ENCODE data around the gene NCCRP1.

The NCCRP1 gene

GRCh38 chr19:39164289-39164688 is 32.5 kb upstream of the NCCRP1 start:
- no peak for DNase-seq (ENCODE audit: low read depth in 4 of 4, low spot score in 1 of 4)

DNA sequence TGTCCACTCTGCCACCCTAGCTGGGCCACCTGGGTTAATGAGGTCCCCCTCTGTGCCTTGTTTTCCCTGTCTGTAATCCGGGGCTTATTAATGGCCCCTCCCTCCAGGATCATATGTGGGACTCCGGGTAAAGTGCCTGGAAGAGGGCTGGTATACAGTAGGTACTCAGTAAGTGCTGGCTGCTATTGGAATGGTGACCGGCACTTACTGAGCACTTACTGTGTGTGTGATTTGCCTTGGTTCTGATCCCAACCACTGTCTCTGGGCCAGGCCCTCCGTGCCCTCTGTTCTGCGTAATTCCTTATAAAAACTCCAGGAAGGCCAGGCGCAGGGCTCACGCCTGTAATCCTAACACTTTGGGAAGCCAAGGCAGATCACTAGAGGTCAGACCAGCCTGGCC is 30.9 kb upstream of the NCCRP1 start:
- no peak for DNase-seq (ENCODE audit: low read depth in 4 of 4, low spot score in 1 of 4)

DNA sequence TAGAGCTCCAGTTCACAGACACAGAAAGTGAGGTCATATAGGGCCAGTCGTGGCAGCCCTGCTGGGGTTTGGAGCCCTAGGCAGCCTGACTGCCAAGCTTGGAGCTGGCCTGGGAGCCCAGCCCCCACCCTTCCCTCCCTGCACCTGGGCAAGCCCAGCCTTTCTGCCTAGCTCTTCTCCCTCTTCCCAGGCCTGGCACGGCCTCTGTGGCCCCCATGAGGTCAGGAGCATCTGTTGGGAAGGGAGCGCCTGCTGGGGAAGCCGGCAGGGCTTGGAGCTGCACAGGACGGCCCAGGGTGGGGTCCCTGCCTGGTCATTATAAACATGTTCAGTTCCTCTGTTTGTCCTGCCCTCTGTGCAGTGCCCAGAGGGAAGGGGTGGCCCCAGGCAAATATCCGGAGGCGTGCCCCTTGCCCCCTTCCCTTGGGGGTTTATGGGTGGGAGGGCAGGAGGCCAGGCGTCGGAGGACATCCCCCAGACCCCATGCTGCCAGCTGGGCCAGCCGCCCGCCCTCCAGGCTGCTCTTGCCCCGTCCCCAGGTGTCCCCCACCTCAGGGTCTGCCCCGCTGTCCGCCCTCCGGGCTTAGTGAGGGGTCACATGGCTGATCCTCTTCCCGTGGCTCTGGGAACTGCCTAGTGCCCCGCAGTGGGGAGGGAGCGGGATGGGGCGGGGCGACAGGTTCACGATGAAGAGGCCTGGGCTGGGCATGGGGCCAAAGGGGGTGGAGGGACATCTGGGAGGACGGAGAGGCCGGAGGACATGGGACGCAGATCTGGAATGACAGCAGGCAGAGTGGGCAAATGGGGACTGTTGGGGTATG is 30.0 kb upstream of the NCCRP1 start:
- DNase-seq (ENCODE audit: low read depth in 4 of 4, low spot score in 1 of 4) = no peak

GRCh38 chr19:39167461-39168257 is 29.1 kb upstream of the NCCRP1 start:
- DNase-seq (ENCODE audit: low read depth in 4 of 4, low spot score in 1 of 4) = no peak

GRCh38 chr19:39168258-39169142 is 28.3 kb upstream of the NCCRP1 start:
- no peak for DNase-seq (ENCODE audit: low read depth in 4 of 4, low spot score in 1 of 4)

DNA sequence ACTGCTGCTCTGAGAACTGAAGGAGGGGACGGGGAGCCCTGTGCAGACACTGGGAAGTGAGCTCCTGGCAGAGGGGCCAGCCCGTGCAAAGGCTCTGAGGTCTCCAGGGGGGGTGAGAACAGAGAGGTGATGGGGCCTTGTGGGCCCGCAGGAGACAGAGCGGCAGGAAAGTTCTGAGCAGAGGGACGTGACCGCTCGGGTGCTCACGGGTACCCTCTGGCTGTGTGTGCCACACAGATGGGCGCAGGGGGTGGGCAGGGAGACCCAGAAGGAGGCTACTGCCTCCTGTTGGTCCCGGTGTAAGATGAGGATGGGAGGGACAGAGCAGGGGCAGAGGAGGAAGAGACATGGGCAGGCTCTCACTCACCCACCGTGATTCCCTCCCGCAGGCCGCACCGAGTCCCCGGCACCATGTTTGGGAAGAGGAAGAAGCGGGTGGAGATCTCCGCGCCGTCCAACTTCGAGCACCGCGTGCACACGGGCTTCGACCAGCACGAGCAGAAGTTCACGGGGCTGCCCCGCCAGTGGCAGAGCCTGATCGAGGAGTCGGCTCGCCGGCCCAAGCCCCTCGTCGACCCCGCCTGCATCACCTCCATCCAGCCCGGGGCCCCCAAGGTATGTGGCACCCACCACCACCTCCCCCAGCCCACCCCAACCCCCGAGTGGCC is 27.5 kb upstream of the NCCRP1 start:
- no peak for DNase-seq (ENCODE audit: low read depth in 4 of 4, low spot score in 1 of 4)

GRCh38 chr19:39170386-39171231 is 26.2 kb upstream of the NCCRP1 start:
- no peak for DNase-seq (ENCODE audit: low read depth in 4 of 4, low spot score in 1 of 4)

- no peak for DNase-seq (ENCODE audit: low read depth in 4 of 4, low spot score in 1 of 4)
Observed at GRCh38 chr19:39171479-39172465, 25.0 kb upstream of the NCCRP1 start.

- no peak for DNase-seq (ENCODE audit: low read depth in 4 of 4, low spot score in 1 of 4)
Observed at GRCh38 chr19:39172700-39173501, 23.9 kb upstream of the NCCRP1 start.

GRCh38 chr19:39173502-39173991 is 23.2 kb upstream of the NCCRP1 start:
- no peak for DNase-seq (ENCODE audit: low read depth in 4 of 4, low spot score in 1 of 4)

DNA sequence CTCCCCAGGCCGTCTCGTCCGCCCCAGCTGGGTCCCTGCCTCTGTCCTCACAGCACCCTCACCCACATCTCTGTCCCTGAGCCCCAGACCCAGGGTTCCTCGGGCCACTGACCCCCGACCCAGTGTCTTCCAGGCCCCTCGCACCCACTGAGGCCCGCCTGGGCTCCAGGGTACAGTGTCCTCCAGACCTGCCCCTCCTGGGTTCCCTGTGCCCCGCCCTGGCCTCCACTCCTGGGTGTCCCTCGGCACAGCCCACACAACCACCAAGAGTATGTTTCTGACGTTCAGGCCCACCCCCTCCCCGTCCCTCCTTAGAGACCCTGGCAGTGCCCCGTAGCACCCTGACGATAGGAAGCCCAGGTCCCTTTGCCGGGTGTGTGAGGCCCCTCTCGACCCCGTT is 22.6 kb upstream of the NCCRP1 start:
- no peak for DNase-seq (ENCODE audit: low read depth in 4 of 4, low spot score in 1 of 4)

DNA sequence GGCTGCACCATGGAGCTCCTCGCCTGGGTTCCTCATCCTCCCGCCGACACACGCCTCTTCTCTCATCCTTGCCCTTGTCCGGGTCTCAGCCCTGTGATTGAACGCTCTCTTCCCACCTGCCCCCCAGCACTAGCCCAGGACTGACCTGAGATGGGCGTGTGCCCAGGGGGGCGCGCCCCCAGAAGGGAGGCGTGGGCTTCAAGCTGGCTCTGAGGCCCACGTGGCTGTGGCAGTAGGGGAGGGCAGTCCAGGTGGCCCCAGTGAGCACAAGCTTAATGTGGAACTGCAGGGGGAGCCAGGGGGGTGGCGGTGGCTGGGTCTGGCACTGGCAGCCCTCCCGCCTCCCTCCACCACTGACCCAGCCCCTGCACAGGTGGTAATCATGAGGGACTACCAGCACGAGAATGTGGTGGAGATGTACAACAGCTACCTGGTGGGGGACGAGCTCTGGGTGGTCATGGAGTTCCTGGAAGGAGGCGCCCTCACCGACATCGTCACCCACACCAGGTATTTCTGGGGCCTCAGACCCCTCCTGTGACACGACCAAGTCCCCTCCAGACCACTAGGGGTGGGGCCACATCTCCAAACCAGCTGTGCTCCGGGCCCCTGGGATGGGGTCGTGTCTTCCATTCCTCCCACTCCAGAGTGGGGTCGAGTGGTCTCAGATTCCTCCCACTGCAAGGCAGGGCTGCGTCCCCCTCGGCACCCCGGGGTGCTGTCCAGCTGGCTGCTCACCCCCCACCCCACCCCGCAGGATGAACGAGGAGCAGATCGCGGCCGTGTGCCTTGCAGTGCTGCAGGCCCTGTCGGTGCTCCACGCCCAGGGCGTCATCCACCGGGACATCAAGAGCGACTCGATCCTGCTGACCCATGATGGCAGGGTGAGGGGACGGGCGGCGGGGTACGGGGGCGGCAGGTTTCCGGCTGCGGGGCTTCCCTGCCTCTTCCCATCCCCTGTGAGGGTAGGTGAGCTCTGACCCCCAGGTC is 21.9 kb upstream of the NCCRP1 start:
- DNase-seq (ENCODE audit: low read depth in 4 of 4, low spot score in 1 of 4) = no peak

- no peak for DNase-seq (ENCODE audit: low read depth in 4 of 4, low spot score in 1 of 4)
Observed at GRCh38 chr19:39175564-39175963, 21.2 kb upstream of the NCCRP1 start.

DNA sequence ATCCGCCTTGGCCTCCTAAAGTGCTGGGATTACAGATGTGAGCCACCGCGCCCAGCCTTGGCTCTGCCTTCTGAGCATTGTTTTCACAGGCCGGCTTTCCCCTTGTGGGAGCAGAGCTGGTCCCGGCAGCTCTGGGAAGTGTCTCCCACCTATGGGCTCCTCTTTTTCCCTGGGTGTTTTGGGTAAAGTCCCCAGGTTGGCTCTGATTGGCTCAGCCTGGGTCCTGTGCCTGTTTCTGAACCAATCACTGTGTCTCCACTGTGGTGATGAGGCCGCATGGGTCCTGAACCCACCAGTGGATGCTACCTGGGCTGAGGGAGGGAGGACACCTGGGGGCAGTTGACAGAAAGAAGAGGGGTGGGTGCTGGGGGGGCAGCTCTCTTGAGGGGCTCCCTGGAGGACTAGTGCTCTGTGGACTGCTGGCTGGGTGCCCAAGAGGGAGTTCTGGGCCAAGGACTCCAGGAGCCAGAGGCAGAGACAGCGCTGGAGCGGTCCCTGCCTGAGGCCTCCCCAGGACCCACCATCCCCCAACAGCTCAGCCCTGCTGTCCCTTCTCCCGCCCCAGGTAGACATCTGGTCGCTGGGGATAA is 19.6 kb upstream of the NCCRP1 start:
- no peak for DNase-seq (ENCODE audit: low read depth in 4 of 4, low spot score in 1 of 4)

GRCh38 chr19:39177736-39178135 is 19.0 kb upstream of the NCCRP1 start:
- DNase-seq (ENCODE audit: low read depth in 4 of 4, low spot score in 1 of 4) = no peak

- no peak for DNase-seq (ENCODE audit: low read depth in 4 of 4, low spot score in 1 of 4)
Observed at GRCh38 chr19:39178296-39179006, 18.3 kb upstream of the NCCRP1 start.
